Tibial artery (tissue), 4 donors: ENCODE results near the gene OSR1.
A peak's percentile ranks its signal among the peaks of the same experiment; 100 is the strongest.

Experiments used
- DNase-seq, 2 donors: peaks; one replicate each; pipeline ENCODE4 v3.0.0-alpha.2; 2019
- H3K27ac ChIP-seq, 2 donors: fragments of 200-600 bp; sonication (generic) in 1 of 2; 1 replicate in 1 of 2; 2 replicates in 1 of 2; pipeline ENCODE4 v1.5.1; 2018 to 2019; ENCODE audit warnings: mild to moderate bottlenecking in 1 of 2
- H3K27me3 ChIP-seq, 2 donors: fragments of 200-600 bp; sonication (generic) in 1 of 2; one replicate each; pipeline versions ENCODE4 v1.5.1 to v1.6.0; 2016 to 2019
- H3K36me3 ChIP-seq, 3 donors: fragments of 200-600 bp; sonication (generic) in 2 of 3; one replicate each; pipeline ENCODE4 v1.5.1; 2016 to 2019; ENCODE audit warnings: mild to moderate bottlenecking in 2 of 3
- H3K4me1 ChIP-seq, 4 donors: fragments of 200-600 bp; sonication (generic) in 2 of 4; 1 replicate in 3 of 4; 2 replicates in 1 of 4; pipeline ENCODE4 v1.5.1; 2016 to 2019
- H3K4me3 ChIP-seq, 2 donors: fragments of 200-600 bp; sonication (generic) in 1 of 2; 1 replicate in 1 of 2; 2 replicates in 1 of 2; pipeline ENCODE4 v1.5.1; 2018 to 2019; ENCODE audit warnings: mild to moderate bottlenecking in 2 of 2
- H3K9me3 ChIP-seq, 3 donors: fragments of 200-600 bp; sonication (generic) in 1 of 3; one replicate each; pipeline ENCODE4 v1.5.1; 2016 to 2019
- intact Hi-C: fragments of 100-400 bp; cut with DNase I; formaldehyde crosslinking; loops from one replicate; pipeline ENCODE4 v1.15.0; 2023; ENCODE audit warnings: low total_unique reads
- TF ChIP-seq, protein P1 (sequence below), 2 experiments: fragments of 200-600 bp in 1 of 2; fragments of 450-650 bp in 1 of 2; IDR thresholded peaks; one replicate each; pipeline ENCODE4 v1.5.1; 2017 to 2019; ENCODE audit warnings: antibody characterized with exemption in 2 of 2, mild to moderate bottlenecking in 1 of 2, moderate library complexity in 1 of 2

OSR1 gene

DNA sequence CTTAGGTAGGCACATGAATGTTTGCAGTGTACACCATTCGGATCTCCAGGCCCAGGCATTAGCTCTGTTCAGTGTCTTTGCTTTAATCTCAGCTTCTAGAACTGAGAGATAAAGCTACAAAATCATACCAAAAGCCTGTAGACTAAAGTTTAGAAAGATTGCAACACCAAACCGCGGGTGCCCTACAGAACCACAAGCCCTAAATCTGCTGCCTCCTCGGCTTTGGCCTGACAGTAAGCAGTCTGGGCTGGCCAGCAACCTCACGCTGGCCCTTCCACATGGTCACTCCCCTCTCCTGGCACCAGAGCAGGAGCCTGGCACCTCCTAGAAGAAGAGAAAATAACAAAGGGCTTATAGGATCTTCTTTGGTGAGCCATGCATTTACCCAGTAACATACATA is 8.9 kb upstream of the OSR1 start:
- H3K4me3 ChIP-seq: no peak overlapping the region
- peak in 1 of 2 donors; percentile 21 for DNase-seq
- no peaks in the 10 kb centered on the region for H3K27me3 ChIP-seq
- no peaks in the 10 kb centered on the region for H3K9me3 ChIP-seq
- intact Hi-C loops: loop anchor here (10.0 kb wide), 1 partner anchor 623 kb away; no protein-coding TSS in a partner anchor
- TF ChIP-seq, protein P1, sequence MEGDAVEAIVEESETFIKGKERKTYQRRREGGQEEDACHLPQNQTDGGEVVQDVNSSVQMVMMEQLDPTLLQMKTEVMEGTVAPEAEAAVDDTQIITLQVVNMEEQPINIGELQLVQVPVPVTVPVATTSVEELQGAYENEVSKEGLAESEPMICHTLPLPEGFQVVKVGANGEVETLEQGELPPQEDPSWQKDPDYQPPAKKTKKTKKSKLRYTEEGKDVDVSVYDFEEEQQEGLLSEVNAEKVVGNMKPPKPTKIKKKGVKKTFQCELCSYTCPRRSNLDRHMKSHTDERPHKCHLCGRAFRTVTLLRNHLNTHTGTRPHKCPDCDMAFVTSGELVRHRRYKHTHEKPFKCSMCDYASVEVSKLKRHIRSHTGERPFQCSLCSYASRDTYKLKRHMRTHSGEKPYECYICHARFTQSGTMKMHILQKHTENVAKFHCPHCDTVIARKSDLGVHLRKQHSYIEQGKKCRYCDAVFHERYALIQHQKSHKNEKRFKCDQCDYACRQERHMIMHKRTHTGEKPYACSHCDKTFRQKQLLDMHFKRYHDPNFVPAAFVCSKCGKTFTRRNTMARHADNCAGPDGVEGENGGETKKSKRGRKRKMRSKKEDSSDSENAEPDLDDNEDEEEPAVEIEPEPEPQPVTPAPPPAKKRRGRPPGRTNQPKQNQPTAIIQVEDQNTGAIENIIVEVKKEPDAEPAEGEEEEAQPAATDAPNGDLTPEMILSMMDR (IDR thresholded peaks at IDR 0.05): no peak
- H3K4me1 ChIP-seq: peaks cover 0 to 9% (median 3%) of the 10 kb centered on the region in 4 donors
- H3K27ac ChIP-seq: no peak overlapping the region
- H3K36me3 ChIP-seq: no peaks in the 10 kb centered on the region

DNA sequence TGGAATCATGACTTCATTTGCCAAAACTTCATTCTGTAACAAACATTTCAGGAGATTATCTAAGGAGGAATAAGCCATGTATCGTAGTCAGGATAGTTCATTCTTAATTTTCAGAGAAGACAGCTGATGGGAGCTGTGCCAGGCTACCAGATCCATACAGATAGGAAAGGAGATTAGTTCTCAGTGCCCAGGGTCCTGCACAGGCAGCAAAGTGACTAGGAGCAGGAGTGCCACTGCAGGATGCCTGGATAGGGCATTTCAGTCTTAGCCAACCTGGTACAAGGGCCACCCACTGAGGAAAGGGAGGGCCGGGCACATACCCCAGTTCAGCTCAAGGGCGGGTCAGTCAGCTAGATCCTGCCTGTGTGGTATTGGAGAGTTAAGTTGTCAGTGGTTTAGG is 6.7 kb upstream of the OSR1 start:
- TF ChIP-seq, protein P1 (IDR thresholded peaks at IDR 0.05): no peak
- H3K27me3 ChIP-seq: no peaks in the 10 kb centered on the region
- no peak for DNase-seq
- no peaks in the 10 kb centered on the region for H3K9me3 ChIP-seq
- H3K4me1 ChIP-seq: peaks cover 0 to 17% (median 8%) of the 10 kb centered on the region in 4 donors
- no peak overlapping the region for H3K4me3 ChIP-seq
- H3K27ac ChIP-seq: no peak overlapping the region
- intact Hi-C loops: loop anchor here (10.0 kb wide), 1 partner anchor 620 kb away; no protein-coding TSS in a partner anchor
- H3K36me3 ChIP-seq: no peaks in the 10 kb centered on the region

DNA sequence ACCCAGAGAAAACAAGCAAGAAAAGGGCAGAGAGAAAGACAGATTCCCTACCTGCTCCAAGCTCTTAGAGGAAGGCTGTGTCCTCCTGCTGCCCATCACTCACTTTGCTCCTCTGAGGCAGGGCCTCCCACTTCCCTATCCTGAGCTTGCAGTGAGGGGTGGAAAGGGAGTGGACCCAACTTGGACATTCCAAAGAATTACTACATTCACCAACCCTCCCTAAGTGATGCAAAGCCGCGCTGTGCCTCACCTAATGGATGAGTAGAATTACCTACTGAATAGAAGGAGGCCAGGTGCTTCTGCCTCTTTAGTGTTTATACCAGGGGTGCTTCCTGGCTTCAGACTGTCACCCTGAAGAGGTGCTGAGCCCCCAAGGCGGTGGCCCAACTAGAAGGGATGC is 5.6 kb upstream of the OSR1 start:
- intact Hi-C loops: loop anchor here (5.0 to 10.0 kb wide), 3 partner anchors 438 to 842 kb away; no protein-coding TSS in a partner anchor
- TF ChIP-seq, protein P1 (IDR thresholded peaks at IDR 0.05): no peak
- Histone ChIP-seq H3K27ac (no peak overlapping the region), H3K4me1 (peaks cover 0 to 28% (median 11%) of the 10 kb centered on the region in 4 donors), H3K4me3 (no peak overlapping the region), H3K9me3 (no peaks in the 10 kb centered on the region), H3K36me3 (no peaks in the 10 kb centered on the region), H3K27me3 (no peaks in the 10 kb centered on the region)
- no peak for DNase-seq

DNA sequence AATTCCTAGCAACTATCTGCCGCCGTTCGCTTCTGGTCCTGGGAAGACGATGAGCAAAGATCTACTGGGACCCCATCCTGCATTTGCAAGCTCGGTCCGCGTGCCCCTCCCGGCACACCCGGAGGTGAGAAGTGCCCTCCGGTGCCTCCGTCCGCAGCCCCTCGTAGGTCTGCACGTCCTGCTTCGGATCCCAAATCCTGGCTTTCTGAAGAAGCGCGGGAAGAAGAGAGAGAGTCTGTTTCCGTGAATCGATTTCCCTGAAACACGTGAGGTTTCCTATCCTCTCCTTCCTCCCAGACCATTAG is 5.0 kb upstream of the OSR1 start:
- TF ChIP-seq, protein P1 (IDR thresholded peaks at IDR 0.05): no peak
- peaks cover 0 to 30% (median 14%) of the 10 kb centered on the region in 4 donors for H3K4me1 ChIP-seq
- intact Hi-C loops: loop anchor here (5.0 to 10.0 kb wide), 3 partner anchors 439 to 841 kb away; no protein-coding TSS in a partner anchor
- H3K9me3 ChIP-seq: no peaks in the 10 kb centered on the region
- DNase-seq: no peak
- H3K4me3 ChIP-seq: peak overlapping the region; percentile 57 to 60
- H3K27ac ChIP-seq: peak overlapping the region; percentile 55 to 93
- H3K27me3 ChIP-seq: no peaks in the 10 kb centered on the region
- no peaks in the 10 kb centered on the region for H3K36me3 ChIP-seq

DNA sequence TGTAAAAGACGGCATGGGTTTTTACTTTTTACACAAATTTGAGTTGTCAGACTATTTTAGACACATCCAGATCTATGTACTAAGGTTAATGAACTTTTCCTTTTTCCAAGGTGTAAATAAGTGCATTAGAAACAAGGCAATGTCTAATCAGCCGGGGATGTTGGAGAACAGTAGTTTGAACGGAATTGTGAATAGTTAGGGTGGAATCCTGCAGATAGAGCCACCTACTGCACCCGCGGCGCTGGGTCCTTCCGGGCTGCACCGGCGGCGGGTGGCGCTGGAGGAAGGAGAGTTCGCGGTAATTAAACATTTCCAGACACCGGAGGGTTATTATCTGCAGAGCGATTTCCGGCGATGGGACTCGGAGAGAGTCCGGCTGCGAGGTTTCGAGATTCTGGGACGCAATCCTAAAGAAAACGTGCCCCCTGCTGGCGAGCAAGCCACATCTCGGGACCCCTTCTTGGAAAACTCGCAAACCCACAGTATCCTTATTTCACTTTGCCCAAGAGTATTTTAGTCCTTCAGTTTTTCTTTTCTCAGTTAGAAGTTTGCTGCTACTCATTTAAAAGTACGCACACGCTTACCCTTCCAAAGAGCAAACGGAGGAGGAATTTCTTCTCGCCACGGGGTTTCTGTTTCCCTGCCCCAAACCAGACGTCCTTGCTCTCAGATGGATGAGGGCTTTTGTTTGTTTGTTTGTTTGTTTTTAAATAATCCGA is 4.5 kb upstream of the OSR1 start:
- Histone ChIP-seq H3K4me1 (peaks cover 0 to 30% (median 14%) of the 10 kb centered on the region in 4 donors), H3K4me3 (peak overlapping the region; percentile 57 to 60), H3K27me3 (no peaks in the 10 kb centered on the region), H3K9me3 (no peaks in the 10 kb centered on the region), H3K27ac (peak overlapping the region; percentile 55 to 93), H3K36me3 (no peaks in the 10 kb centered on the region)
- DNase-seq: peak; percentile 76 to 91
- TF ChIP-seq, protein P1 (IDR thresholded peaks at IDR 0.05): peak; percentile 79 to 80
- intact Hi-C loops: loop anchor here (5.0 to 10.0 kb wide), 3 partner anchors 439 to 841 kb away; no protein-coding TSS in a partner anchor
